GM12878 (cell line): ENCODE data around the gene PARP8. TPM values are rescaled to one million over a fixed set of nuclear protein-coding genes. Genes with fewer than 3 reads are reported as not detected.
"Not testable (repeated sequence)": the region's sequence is repeated elsewhere in the genome, so short reads cannot be mapped to it uniquely, and the experiment has no call there.

Source experiments
- ATAC-seq: fragments of 200-7000 bp; cut with Tn5 transposase; 3 replicates; pipeline ENCODE4 v1.9.1; 2020; ENCODE audit warnings: mild to moderate bottlenecking, moderate library complexity
- BruUV-seq: library from RNA; stranded (reverse); fragments of 400-500 nt; replicated peaks from 2 replicates; lab custom pipeline; 2021; lab: Mats Ljungman, UMichigan
- CTCF ChIA-PET: fragments of 300-600 bp; sonication (Branson Sonifier 250); formaldehyde crosslinking; extraction: SDS; loops from one replicate; lab custom pipeline; 2021; ENCODE audit warnings: inconsistent platforms; lab: Yijun Ruan, JAX
- POLR2A ChIA-PET: fragments of 350-600 bp; formaldehyde crosslinking; extraction: SDS; loops from one replicate; lab custom pipeline; 2021; ENCODE audit warnings: inconsistent platforms; lab: Charles Lee
- RAD21 ChIA-PET: fragments of 300-600 bp; sonication (Branson Sonifier 250); formaldehyde crosslinking; loops from one replicate; lab custom pipeline; 2023; ENCODE audit warnings: antibody characterized with exemption; ENCODE audit not compliant: unreplicated experiment; lab: Charles Lee
- SMC1A ChIA-PET: fragments of 300-600 bp; sonication (Branson Sonifier 250); formaldehyde crosslinking; loops from one replicate; lab custom pipeline; 2023; ENCODE audit not compliant: unreplicated experiment, uncharacterized antibody; lab: Charles Lee
- DNase-seq: peaks from one replicate; pipeline ENCODE4 v3.0.0-alpha.2; 2011; ENCODE audit warnings: low read depth, low spot score
- FAIRE-seq: peaks from 3 replicates; lab custom pipeline; 2011; peaks lifted over from hg19 to GRCh38; lab: Jason Lieb, UNC
- H2AFZ ChIP-seq: 2 replicates; pipeline ENCODE4 v1.6.0; 2011; ENCODE audit warnings: low read depth, low read length, control low read depth; ENCODE audit not compliant: control insufficient read depth
- H3K27ac ChIP-seq: 2 replicates; pipeline ENCODE4 v1.5.1; 2011; ENCODE audit warnings: control low read depth; ENCODE audit not compliant: control insufficient read depth, insufficient read depth
- H3K27me3 ChIP-seq, 2 experiments: replicated peaks in 1 of 2; 2 replicates each; pipeline versions ENCODE4 v1.6.0 to v1.6.1; 2011; ENCODE audit warnings: low read length in 1 of 2; ENCODE audit not compliant: control insufficient read depth in 2 of 2, insufficient read depth in 2 of 2
- H3K36me3 ChIP-seq, 2 experiments: 2 replicates each; pipeline ENCODE4 v1.5.1; 2011; ENCODE audit warnings: low read length in 1 of 2; ENCODE audit not compliant: control insufficient read depth in 2 of 2, insufficient read depth in 2 of 2
- H3K4me1 ChIP-seq: 2 replicates; pipeline ENCODE4 v1.6.1; 2011; ENCODE audit warnings: mild to moderate bottlenecking, low read length, moderate library complexity, mixed read lengths; ENCODE audit not compliant: control insufficient read depth, insufficient read depth
- H3K4me2 ChIP-seq: 2 replicates; pipeline ENCODE4 v1.6.0; 2011; ENCODE audit warnings: control low read depth; ENCODE audit not compliant: control insufficient read depth, insufficient read depth
- H3K4me3 ChIP-seq: fragments of 200-600 bp; sonication (generic); 2 replicates; pipeline ENCODE4 v1.5.1; 2016
- H3K79me2 ChIP-seq: 2 replicates; pipeline ENCODE4 v1.6.0; 2011; ENCODE audit warnings: low read length; ENCODE audit not compliant: control insufficient read depth, insufficient read depth
- H3K9ac ChIP-seq: 2 replicates; pipeline ENCODE4 v1.8.0; 2011; ENCODE audit warnings: low read length, control low read depth, mixed read lengths; ENCODE audit not compliant: control insufficient read depth, insufficient read depth
- H3K9me3 ChIP-seq: replicated peaks from 3 replicates; pipeline ENCODE4 v1.5.1; 2011; ENCODE audit warnings: mild to moderate bottlenecking, low read length; ENCODE audit not compliant: control insufficient read depth, insufficient read depth
- H4K20me1 ChIP-seq: 2 replicates; pipeline ENCODE4 v1.6.0; 2011; ENCODE audit not compliant: control insufficient read depth, insufficient read depth
- ETV6 ChIP-seq, 2 experiments: fragments of 450-650 bp in 1 of 2; IDR thresholded peaks in 1 of 2; conservative IDR thresholded peaks in 1 of 2; 2 replicates each; pipeline ENCODE4 v1.6.1; 2014; ENCODE audit warnings: antibody characterized with exemption in 1 of 2, borderline replicate concordance in 1 of 2, low read depth in 1 of 2, mild to moderate bottlenecking in 1 of 2, moderate library complexity in 1 of 2
- HCFC1 ChIP-seq: fragments of 150-350 bp; IDR thresholded peaks from 2 replicates; pipeline ENCODE4 v1.6.1; 2014; ENCODE audit warnings: low read length
- NFIC ChIP-seq: IDR thresholded peaks from 2 replicates; pipeline ENCODE4 v1.6.1; 2012; ENCODE audit warnings: low read depth, mild to moderate bottlenecking, inconsistent platforms, low read length, moderate library complexity
- NR2F1 ChIP-seq: fragments of 450-650 bp; conservative IDR thresholded peaks from 2 replicates; pipeline ENCODE4 v1.6.1; 2017; ENCODE audit warnings: mild to moderate bottlenecking
- POLR2AphosphoS2 ChIP-seq: IDR thresholded peaks from 2 replicates; pipeline ENCODE4 v1.6.1; 2011; ENCODE audit warnings: low read depth, mild to moderate bottlenecking, low read length, improper control_type of control experiment, moderate library complexity
- RAD51 ChIP-seq: fragments of 450-650 bp; IDR thresholded peaks from 2 replicates; pipeline ENCODE4 v1.6.1; 2016; ENCODE audit warnings: moderate library complexity, mild to moderate bottlenecking, inconsistent platforms
- RCOR1 ChIP-seq: conservative IDR thresholded peaks from 2 replicates; pipeline ENCODE4 v1.6.1; 2012; ENCODE audit warnings: low read depth, low read length, improper control_type of control experiment
- RELA ChIP-seq: fragments of 450-650 bp; IDR thresholded peaks from 2 replicates; pipeline ENCODE4 v1.8.0; 2014; ENCODE audit warnings: borderline replicate concordance; ENCODE audit not compliant: partially characterized antibody
- TBL1XR1 ChIP-seq: IDR thresholded peaks from 2 replicates; pipeline ENCODE4 v1.6.1; 2012; ENCODE audit warnings: low read depth, low read length, improper control_type of control experiment
- ZSCAN29 ChIP-seq: fragments of 450-650 bp; IDR thresholded peaks from 2 replicates; pipeline ENCODE4 v1.6.1; 2017; ENCODE audit warnings: mild to moderate bottlenecking, moderate library complexity
- WGBS: methylation state at CpG from one replicate; pipeline ENCODE4 v1.1.6; 2016; ENCODE audit warnings: low lambda C conversion rate; ENCODE audit not compliant: insufficient replicate concordance, insufficient coverage; ENCODE audit errors: missing lambda C conversion rate; 5-methylcytosine and 5-hydroxymethylcytosine counted together
- in situ Hi-C: fragments of 300-500 bp; cut with MboI; formaldehyde crosslinking; loops from 9 replicates; pipeline ENCODE4 v1.14.3; 2018; ENCODE audit warnings: mixed read lengths
- intact Hi-C: fragments of 100-400 bp; cut with micrococcal nuclease; formaldehyde crosslinking; loops from one replicate; pipeline ENCODE4 v1.14.2; 2022; ENCODE audit not compliant: unreplicated experiment
- polyA plus RNA-seq, 11 experiments: library from polyadenylated mRNA; depleted of rRNA in 4 of 11; unstranded in 6 of 11; stranded (reverse) in 5 of 11; fragments of >200 nt; fragmentation: Nextera tagmentation in 4 of 11; fragmentation: Illumina TruSeq in 1 of 11; extraction: Ambion mirVana in 4 of 11; extraction: Trizol in 1 of 11; gene quantifications; 1 replicate in 1 of 11; 2 replicates in 10 of 11; pipeline versions ENCODE4 v1.2.1 to v1.2.3, GENCODE V29; 2011 to 2016; ENCODE audit warnings: inconsistent platforms in 2 of 11, missing spikeins in 2 of 11, low read depth in 1 of 11
- total RNA-seq, 4 experiments: library from RNA; depleted of rRNA in 3 of 4; stranded (reverse); fragments of >200 nt in 3 of 4; fragmentation: Illumina TruSeq in 1 of 4; extraction: Trizol in 1 of 4; gene quantifications; 2 replicates each; pipeline versions ENCODE4 v1.2.1 to v1.2.3, GENCODE V29; 2013 to 2021
- TF ChIP-seq, protein P1 (sequence below): fragments of 450-650 bp; IDR thresholded peaks from 2 replicates; pipeline ENCODE4 v1.6.1; 2016; ENCODE audit warnings: mild to moderate bottlenecking
- TF ChIP-seq, protein P2 (sequence below): IDR thresholded peaks from 2 replicates; pipeline ENCODE4 v1.6.1; 2012; ENCODE audit warnings: low read depth, low read length, improper control_type of control experiment

Gene PARP8
- total and polyA plus RNA-seq, 10 of the 15 experiments (the other 5 are each of a cell fraction or from before 2014, with no cell fraction given) = 9.1 to 65.2 (median 20.6) TPM

GRCh38 chr5:50675385-50675784 lies 8.9 kb downstream of the PARP8 start:
- Histone ChIP-seq H3K36me3 (no peaks in the 10 kb centered on the region; a peak in 2 of 4 replicates), H3K4me3 (no peak overlapping the region), H3K27ac (no peak overlapping the region), H2AFZ (no peak overlapping the region), H3K4me1 (peaks cover 5% of the 10 kb centered on the region), H3K4me2 (no peak overlapping the region), H3K79me2 (peaks cover 64% of the 10 kb centered on the region), H3K9me3 (peaks cover 3% of the 10 kb centered on the region; the same call in 1 of the 3 replicates), H4K20me1 (no peaks in the 10 kb centered on the region), H3K27me3 (no peaks in the 10 kb centered on the region), H3K9ac (no peak overlapping the region)
- TF ChIP-seq HCFC1 (no peak), ZSCAN29 (no peak), NFIC (no peak), RAD51 (no peak), TBL1XR1 (no peak), RCOR1 (no peak), NR2F1 (no peak), ETV6 (conservative IDR thresholded peaks at IDR 0.05 in 1 of 2, IDR thresholded peaks at IDR 0.05 in 1 of 2; ENCODE audit: borderline replicate concordance in 1 of 2, low read depth in 1 of 2) (no peak), POLR2AphosphoS2 (no peak), RELA (no peak)
- TF ChIP-seq, protein P1, sequence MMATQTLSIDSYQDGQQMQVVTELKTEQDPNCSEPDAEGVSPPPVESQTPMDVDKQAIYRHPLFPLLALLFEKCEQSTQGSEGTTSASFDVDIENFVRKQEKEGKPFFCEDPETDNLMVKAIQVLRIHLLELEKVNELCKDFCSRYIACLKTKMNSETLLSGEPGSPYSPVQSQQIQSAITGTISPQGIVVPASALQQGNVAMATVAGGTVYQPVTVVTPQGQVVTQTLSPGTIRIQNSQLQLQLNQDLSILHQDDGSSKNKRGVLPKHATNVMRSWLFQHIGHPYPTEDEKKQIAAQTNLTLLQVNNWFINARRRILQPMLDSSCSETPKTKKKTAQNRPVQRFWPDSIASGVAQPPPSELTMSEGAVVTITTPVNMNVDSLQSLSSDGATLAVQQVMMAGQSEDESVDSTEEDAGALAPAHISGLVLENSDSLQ = no peak
- TF ChIP-seq, protein P2, sequence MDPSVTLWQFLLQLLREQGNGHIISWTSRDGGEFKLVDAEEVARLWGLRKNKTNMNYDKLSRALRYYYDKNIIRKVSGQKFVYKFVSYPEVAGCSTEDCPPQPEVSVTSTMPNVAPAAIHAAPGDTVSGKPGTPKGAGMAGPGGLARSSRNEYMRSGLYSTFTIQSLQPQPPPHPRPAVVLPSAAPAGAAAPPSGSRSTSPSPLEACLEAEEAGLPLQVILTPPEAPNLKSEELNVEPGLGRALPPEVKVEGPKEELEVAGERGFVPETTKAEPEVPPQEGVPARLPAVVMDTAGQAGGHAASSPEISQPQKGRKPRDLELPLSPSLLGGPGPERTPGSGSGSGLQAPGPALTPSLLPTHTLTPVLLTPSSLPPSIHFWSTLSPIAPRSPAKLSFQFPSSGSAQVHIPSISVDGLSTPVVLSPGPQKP = no peak
- SMC1A ChIA-PET = no interaction called here
- RAD21 ChIA-PET = no interaction called here
- ATAC-seq (no peak), DNase-seq (no peak), FAIRE-seq (no peak)
- POLR2A ChIA-PET = no interaction called here
- no TSS peak for BruUV-seq
- 98% methylated on average over 14 of the region's 15 CpGs for WGBS
- in situ Hi-C loops (no loop called here), intact Hi-C loops (no loop called here)
- CTCF ChIA-PET = interaction anchor here (1.7 kb wide), 1 partner anchor 15 kb away, joined by 6 read pairs; no protein-coding TSS in a partner anchor

- intact Hi-C loops, RAD21 ChIA-PET, H4K20me1 ChIP-seq, POLR2A ChIA-PET, CTCF ChIA-PET, H2AFZ ChIP-seq, H3K9me3 ChIP-seq, H3K4me3 ChIP-seq, FAIRE-seq, H3K36me3 ChIP-seq, H3K27ac ChIP-seq, H3K27me3 ChIP-seq, H3K4me2 ChIP-seq, H3K4me1 ChIP-seq, DNase-seq, in situ Hi-C loops, BruUV-seq, ATAC-seq, H3K9ac ChIP-seq: not testable (repeated sequence)
- 100% methylated on average over 4 of the region's 4 CpGs for WGBS
- SMC1A ChIA-PET = interaction anchor here (1.0 kb wide), 1 partner anchor 9 kb away, joined by 4 read pairs; no protein-coding TSS in a partner anchor
- peaks cover 46% of the 10 kb centered on the region for H3K79me2 ChIP-seq
Measured at GRCh38 chr5:50679554-50679953, 13.1 kb downstream of the PARP8 start.
